Measurements from ENCODE around the gene CABCOCO1.

The CABCOCO1 gene

DNA sequence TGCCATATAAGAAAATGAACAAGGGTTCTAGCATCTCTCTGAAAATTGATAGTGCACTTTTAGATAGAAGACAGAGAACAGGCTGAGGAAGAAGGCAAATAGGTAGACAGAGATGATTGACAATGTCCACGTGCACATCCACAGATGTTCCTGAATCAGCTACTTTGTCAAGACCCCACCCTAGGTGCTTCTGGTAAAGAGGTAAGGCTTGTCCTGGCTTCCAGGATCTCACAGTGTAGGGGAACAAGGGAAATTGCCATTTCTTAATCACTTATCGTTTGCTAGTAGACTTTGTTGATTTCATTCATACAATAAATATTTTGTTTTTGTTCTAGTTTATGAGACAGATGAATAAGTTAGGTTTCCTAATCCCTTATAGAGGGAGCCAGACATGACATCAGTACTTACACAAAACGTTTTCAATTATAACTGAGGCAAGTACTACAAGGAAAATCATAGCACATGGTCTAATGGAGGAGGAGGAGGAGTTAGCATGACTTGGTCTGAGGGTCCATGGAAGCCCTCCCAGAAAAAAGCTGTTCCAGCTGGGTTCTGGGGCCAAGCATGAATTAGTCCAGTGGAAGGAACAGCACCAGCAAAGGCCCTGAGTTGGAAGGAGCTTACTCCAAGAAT lies 122.9 kb downstream of the CABCOCO1 start:
- DNase-seq (ENCODE audit: low read depth) = peak; percentile 20

DNA sequence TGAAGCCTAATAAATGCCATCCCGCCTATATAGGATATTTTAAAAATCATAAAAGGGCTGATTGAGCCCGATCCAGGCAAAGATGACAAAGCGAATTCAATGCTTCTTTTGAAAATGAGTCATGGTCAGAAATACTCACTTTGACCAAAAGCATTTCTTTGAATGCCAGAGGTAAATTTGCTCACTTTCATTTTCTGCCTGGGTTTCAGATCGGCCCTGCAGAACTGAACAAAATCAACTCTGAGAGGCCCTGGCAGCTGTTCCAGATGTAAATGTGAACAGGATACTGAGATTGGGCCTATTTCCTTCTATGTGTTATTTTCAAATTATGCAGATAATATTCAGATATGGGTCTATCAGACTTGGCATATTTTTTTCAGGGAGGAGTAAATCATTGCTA lies 124.0 kb downstream of the CABCOCO1 start:
- DNase-seq (ENCODE audit: low read depth) = peak; percentile 73

DNA sequence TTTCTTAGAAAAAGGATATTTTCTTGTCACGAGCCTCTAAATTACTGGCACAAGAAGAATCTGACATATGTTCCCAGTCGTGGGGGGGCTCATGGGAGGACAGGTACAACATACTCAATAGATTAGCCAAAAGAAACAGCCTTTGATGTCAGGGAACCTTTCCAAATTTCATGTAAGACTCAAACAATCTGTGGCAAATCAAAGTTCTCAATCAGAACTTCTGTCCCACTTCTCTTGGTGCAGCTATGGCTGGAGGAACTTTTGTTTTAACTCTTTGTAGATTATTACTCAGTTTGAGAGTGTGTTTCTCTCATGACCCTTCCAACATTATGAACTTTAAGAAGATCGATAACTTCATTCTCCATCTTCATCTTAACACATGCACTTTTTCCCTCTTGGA lies 124.4 kb downstream of the CABCOCO1 start:
- DNase-seq (ENCODE audit: low read depth) = no peak

DNA sequence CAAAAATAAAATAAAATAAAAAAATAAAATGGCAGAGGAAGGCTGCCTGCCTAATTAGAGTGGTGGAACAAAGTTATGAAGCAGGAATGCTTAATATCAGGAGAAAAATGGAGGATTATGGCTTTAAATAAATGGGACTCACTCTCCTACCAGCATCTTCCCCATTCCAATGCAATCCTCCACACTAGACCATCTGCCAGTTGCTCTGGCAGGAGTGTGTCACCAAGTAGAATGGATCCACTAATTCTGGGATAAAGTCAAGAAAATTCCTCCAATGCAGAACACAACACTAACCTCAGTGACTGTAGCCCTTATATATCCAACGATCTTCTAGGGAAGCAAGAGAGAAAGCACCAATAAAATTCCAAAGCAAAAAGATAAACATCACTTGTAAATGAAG lies 126.3 kb downstream of the CABCOCO1 start:
- no peak for DNase-seq (ENCODE audit: low read depth)

DNA sequence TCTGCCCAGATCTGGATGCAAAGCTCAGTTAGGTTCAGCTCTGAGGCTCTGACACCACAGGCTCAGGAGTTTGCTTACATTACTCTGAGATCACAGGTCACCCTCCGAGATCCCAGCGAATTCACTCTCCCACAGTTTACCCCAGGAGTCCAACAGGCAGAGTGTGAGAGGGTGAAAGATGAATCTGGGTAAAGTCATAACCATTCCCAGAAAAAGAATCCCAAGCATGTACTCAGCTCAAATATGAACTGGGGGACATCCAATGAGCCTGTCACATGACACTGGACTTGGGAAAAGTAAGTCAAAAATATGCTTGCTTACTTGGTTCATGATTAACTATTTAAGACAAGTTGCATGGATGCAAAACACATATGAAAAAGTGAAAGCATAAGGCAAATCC lies 128.5 kb downstream of the CABCOCO1 start:
- peak; percentile 14 for DNase-seq (ENCODE audit: low read depth)

DNA sequence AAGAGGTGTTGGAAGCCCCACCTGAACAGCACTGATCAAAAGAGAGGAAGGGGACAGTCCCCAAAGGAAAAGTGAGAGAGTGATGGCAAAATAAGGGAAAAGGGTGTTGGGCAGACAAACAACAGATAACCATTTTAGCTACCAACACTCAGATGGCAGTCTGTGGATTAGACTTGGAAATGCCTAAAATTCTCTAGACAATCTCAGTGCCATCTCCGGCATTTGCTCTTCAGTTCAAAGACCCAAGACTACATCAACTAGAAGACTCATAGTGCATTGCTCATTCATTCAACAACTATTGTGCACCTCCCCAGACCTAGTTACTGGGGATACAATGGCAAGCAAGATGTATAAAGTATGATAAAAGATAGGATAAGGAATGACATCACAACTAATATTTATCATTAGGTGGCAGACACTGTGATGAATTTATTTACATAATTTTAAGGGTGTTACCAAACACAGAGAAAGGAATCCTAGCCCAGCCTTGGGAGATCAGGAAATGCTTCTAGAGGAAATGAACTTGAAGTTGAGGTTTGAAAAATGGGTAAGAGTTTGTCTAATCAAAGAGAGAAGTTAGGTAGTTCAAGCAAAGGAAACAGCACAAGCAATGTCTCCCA lies 129.5 kb downstream of the CABCOCO1 start:
- DNase-seq (ENCODE audit: low read depth) = no peak

DNA sequence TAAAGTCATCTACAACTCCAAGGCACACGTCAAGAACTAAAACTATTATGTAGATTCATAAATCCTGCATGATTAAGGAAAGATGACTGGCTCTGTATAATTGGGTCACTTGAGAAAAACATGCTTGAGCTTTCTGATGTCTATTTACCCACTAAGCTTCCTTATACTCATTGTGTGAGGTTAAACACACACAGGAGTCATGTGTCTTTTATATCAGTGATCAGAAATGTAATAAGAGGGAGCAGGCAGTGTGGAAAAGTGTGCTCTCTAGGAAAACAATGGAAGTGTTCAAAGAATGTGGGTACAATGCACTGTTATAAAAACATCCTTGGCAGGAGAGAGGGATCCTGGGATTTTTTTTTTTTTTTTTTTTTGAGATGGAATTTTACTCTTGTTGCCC lies 130.2 kb downstream of the CABCOCO1 start:
- peak; percentile 28 for DNase-seq (ENCODE audit: low read depth)

DNA sequence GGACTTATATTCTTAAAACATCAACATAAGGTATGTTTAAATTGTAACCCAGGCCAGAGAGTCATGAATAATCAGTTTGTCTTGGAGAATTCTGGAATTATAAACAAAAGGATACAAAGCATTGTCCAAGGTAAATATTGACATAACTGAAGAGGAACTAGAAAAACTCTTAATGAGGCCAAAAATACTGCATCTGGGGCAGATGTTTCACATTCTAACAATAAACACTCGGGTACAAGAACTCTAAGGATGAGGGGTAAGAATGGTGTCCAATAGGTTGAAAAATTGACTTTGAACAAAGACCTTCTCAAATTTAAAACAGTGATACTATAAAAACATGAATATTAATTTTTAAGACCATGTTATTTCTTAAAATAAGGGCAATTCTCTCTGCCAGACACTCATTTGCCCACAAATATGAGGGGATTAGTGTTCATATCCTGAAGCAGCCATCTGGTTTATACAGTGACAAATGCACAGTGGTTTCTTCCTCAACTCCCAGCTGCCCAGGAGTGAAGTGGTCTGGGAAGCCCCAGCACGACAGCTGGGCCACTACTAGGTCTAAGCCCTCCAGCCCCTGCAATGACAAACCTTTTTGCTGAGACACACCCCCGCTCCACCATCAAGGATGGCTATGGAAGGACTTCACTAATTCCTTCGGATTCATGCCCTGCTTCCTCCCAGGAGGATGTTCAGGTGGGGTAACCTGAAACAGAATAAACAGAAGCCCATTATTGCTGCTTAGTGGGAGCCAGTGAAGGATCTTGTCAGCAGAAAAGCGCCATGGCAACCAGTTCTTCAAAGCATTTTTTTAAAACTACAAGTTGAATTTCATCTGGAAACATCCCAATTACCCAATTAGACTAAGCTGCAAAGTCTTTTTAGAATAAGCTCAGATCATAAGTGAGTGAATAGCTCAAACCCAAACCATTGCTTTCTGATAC lies 131.3 kb downstream of the CABCOCO1 start:
- DNase-seq (ENCODE audit: low read depth) = peak; percentile 84

DNA sequence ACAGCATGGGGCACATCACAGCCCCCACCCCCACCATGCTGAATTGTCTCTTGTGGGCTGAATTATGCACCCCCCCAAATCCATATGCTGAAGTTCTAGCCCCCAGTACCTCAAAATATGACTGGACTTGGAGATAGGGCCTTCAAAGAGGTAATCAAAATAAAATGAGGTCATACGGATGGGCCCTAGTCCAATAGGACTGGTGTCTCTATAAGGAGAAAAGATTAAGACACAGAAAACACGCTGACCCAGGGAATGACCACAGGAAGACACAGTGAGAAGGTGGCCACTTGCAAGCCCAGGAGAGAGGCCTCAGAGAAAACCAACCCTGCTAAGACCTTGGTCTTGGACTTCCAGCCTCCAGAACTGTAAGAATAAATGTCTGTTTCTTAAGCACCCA lies 132.4 kb downstream of the CABCOCO1 start:
- DNase-seq (ENCODE audit: low read depth) = no peak

DNA sequence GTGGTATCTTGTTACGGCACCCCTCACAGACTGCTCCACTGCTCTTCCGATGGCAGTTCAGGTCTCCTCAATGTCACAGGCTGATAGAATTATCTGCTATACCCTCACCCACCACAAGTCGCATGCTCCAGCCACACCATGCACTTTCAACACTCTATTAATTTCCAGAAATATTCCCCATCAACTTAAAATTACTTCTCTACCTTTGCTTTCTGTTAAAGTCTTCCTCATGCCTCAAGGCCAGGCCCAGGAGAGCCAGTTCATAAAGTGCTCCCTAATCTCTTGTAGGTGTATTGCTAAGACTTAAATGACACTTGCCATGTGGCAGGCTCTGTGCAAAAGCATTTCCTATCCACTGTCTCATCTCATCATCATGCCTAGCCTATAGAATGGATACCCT lies 132.8 kb downstream of the CABCOCO1 start:
- DNase-seq (ENCODE audit: low read depth) = no peak

DNA sequence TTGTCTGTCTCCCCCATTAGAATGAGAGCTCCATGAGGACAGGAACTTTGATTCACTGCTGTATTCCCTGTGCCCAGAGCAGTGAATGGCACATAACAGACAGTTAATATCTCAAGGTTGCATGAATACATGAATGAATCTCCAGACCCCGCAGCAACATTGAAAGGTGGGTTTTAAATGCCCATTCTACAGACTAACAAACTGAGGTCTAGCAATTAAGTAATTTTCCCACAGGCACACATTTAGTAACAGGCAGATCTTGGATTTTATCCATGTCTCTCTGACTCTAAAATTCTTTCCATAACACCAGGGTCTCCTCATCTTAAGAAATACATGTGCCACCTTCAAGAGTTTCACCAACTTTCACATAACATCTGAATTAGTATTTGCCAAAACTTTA lies 134.1 kb downstream of the CABCOCO1 start:
- DNase-seq (ENCODE audit: low read depth) = no peak

DNA sequence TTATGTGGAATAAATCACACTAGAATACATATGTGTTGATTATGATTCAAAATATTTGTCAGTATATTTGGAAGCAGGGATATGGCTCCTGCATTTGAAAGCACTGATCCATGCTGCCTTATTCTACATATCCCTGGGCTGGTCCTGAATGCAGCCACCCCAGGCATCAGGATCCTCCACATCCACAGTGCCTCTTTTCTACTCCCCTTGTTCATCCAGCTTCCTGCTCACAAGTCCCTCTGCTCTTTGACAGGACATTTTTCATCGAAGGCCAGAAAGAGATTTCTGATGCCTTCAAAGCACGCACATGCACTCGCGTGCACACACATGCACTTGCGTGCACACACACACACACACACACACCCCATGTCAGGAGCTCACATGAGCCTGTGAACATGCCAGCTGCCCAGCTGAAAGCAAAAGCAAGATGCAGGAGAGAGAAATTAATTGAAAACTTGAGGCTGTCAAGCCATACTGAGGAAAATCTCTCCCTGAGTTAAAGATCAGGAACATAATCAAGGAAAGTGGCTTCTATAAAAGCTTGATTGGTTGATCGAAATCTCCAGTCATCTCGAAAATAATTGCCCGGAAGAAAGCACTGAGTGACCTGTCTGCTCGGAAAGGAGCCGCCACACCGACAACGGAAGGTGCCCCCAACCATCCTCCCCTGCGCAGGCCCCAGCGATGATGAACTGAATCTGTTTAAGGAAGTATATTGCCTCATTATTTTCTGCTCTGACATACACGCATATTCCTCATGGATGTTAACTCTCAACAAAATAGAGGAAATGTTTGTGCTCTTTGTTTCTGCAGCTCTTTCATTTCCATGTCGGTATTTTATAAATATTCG lies 134.8 kb downstream of the CABCOCO1 start:
- no peak for DNase-seq (ENCODE audit: low read depth)

DNA sequence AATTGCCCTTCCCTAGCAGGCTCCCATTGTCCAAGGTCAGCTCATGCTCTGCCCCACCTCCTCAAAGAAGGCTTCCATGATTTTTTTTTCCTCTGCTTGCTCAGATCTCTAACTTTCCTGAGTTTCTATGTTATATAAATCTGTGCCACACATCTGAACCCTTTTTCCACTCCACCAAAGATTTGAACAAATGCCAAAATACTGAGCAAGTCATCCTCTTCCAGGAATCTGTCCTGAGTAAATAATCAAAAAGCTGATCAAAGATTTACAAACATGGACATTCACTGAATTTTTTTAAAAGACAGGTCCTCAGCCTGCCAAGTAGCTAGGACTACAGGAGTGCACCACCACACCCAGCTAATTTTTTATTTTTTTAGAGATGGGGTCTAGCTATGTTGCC lies 136.0 kb downstream of the CABCOCO1 start:
- no peak for DNase-seq (ENCODE audit: low read depth)

DNA sequence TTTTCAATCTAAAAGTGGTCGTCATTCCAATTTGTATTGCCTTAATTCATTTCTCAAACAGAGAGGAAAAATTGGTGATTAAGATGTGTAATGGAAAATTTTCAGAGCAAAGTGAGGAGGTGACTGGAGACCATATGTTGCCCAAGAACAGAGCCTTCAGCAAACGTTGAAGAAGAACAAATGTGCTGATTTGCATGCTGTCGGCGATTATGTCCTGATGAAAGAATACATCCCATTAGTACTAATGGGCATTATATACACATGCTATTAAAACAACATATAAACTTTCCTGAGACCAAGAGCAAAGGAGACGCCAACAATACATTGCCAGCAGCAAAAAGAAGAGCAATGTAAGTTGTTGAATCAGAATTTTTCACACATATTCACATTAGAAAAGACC lies 138.8 kb downstream of the CABCOCO1 start:
- DNase-seq (ENCODE audit: low read depth) = no peak

DNA sequence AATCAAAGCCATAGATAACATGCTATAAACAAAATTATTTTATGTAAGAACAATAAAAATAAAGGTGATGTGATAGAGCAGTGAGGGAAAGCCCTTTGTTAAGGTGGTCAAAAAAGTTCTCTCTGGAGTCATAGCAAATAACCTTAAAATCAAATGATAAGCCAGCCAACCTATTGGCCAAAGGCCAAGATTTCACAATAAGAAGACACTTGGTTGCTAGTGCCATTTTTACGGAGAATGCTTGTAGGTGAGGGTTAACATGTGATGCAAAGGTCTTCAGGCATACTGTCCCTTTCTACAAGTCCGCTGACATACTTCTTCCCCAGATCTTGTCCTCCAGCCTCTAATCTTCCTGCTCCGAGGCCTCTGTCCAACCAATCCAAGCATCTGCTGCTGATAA lies 140.5 kb downstream of the CABCOCO1 start:
- DNase-seq (ENCODE audit: low read depth) = no peak

DNA sequence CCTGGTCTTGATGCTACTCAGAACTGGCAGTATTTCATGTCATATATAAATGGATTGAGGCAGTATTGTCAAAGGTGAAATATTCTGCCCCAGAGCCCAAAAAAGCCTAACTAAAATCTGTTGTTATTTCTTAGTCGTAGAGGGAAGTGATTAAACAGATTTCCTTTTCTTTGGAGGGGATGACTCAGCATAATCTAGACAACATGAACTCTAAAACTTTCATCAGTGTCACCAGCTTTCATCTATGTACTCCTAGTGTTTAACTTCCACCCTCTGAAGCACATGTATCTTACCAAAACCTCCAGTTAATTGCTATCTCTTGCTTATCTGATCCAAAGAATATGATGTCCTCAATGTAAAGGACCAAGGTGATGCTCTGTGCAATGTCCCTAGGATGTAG lies 141.7 kb downstream of the CABCOCO1 start:
- peak; percentile 37 for DNase-seq (ENCODE audit: low read depth)

DNA sequence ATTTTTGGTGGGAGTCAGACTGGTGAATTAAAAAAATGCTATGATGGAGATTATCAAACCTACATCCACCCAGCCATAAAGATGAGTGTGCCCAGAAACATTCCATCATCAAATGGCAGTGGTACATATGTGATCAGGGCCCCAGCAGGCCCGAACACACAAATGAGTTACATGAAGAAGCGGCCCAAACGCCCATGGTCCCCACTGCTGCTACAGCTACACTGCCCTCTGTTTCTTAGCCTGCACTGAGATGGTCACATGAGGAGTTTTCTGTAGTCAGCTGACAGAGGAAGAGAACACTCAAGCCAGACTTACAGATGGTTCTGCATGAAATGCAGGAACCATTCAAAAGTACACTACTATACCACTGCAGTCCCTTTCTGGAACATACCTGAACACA lies 142.4 kb downstream of the CABCOCO1 start:
- no peak for DNase-seq (ENCODE audit: low read depth)

DNA sequence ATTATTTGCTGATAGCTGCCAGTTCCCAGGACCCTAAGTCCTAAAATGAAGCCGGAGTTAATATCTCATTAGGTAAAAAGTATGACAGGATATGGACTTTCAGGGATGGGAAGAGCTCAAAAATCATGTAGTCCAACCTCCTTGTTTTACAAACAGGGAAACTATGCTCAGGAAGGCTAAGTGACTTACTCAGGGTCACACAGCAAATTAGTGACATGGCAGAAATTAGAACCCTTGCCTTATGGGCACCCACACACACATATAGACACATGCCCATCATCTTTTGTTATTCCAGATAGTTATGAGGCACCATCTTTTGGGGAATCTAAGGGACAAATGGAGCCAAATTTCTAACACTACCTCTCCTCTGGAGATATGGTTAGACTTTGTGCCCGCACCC lies 147.5 kb downstream of the CABCOCO1 start:
- no peak for DNase-seq (ENCODE audit: low read depth)

DNA sequence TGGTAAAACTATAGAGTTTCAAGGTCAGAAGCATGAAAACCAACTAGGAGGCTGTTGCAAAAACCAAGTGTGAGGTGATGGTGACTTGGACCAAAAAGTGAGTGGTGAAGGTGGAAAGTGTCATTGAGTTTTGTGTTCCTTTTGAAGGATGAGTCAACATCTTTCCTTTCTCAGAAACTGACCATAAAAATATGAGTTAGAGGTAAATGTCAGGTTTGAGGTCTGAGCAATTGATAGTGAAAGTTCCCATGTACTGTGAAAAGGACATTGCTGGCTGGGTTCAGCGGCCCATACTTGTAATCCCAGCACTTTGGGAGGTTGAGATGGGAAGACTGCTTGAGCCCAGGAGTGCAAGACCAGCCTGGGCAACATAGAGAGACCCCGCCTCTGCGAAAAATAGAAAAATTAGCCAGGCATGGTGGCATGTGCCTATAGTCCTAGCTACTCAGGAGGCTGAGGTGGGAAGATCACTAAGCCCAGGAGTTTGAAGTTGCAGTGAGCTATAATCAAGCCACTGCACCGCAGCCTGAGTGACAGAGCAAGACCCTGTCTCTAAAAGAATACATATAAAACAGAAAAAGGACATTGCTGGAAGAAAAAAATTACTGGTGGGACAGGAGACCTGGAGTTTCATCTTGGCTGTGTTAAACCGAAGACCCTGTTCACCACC lies 149.5 kb downstream of the CABCOCO1 start:
- DNase-seq (ENCODE audit: low read depth) = no peak

DNA sequence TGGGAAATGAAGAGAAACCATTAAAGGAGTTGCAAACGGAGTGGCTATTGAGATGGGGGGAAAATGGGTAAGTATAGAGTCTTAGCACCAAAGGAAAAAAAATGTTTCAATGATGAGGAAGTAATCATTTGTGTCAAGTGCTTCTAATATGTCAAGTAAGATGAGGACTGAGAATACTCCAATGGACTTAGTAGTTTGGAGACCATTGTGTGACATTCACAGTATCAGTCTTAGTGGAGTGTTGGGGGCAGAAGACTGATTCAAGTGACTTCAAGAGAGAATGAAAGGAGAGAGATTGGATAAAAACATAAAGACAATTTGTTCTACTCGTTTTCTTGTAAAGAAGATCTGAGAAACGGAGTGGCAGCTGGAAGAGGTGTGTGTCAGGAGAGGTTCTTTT lies 150.2 kb downstream of the CABCOCO1 start:
- DNase-seq (ENCODE audit: low read depth) = no peak

DNA sequence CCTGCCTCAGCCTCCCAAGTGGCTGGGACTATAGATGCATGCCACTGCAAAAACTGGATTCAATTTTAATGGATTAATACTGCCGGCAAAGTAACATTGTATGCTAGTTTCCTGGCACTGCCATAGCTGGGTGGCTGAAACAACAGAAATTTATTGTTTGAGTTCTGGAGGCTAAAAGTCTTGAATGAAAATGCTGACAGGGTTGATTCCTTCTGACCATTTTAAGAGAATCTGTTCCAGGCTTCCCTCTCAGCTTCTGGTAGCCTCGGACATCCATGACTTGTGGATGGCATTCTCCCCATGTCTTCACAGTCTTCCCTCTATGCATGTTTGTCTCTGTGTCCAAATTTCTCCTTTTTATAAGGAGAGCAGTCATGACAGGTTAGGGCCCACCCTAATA lies 151.4 kb downstream of the CABCOCO1 start:
- no peak for DNase-seq (ENCODE audit: low read depth)

DNA sequence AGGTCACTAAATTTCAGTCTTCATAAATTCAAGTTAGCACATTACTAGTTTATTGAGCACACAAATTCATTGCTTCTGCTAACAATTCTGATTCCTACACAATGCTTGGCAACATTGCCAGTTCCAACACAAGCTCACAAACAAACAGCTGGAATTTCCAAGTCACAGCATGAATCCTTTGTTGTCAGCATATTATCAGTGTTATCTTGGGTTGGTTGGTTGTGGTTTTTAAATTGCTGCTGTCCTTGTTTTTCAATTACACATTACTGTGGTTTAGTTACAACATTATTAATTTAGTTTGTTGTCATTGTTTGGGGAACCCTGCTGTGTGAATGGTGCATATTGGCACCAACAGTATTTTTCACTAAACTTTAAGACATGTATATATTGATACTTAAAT lies 152.8 kb downstream of the CABCOCO1 start:
- peak; percentile 88 for DNase-seq (ENCODE audit: low read depth)
